Endothelial cell of umbilical vein (primary cell): Measurements from ENCODE around the gene ZNF514. TPM values are rescaled to one million over a fixed set of nuclear protein-coding genes. Genes with fewer than 3 reads are reported as not detected.

Experiments
- BruUV-seq: library from RNA; stranded (reverse); fragments of 400-500 nt; replicated peaks from 2 replicates; lab custom pipeline; 2021; lab: Mats Ljungman, UMichigan
- CTCF ChIA-PET: fragments of 300-600, 350-600 bp; sonication (Branson Sonifier 250); formaldehyde crosslinking; loops from one replicate; lab custom pipeline; 2021; ENCODE audit warnings: antibody characterized with exemption, inconsistent platforms; lab: Charles Lee
- POLR2A ChIA-PET: fragments of 300-600, 350-600 bp; sonication (Branson Sonifier 250); formaldehyde crosslinking; loops from one replicate; lab custom pipeline; 2021; ENCODE audit warnings: antibody characterized with exemption, inconsistent platforms; lab: Charles Lee
- DNase-seq: peaks from one replicate; pipeline ENCODE4 v3.0.0-alpha.2; 2011; ENCODE audit warnings: low read depth, low spot score
- FAIRE-seq: peaks from 2 replicates; lab custom pipeline; 2011; peaks lifted over from hg19 to GRCh38; lab: Jason Lieb, UNC
- H2AFZ ChIP-seq: 2 replicates; pipeline ENCODE4 v1.6.0; 2012; ENCODE audit warnings: low read depth, low read length, control low read depth, inconsistent platforms
- H3K27ac ChIP-seq: 2 replicates; pipeline ENCODE4 v1.5.1; 2011; ENCODE audit warnings: low read depth, mild to moderate bottlenecking, control low read depth, low read length, moderate library complexity; ENCODE audit not compliant: insufficient read depth
- H3K27me3 ChIP-seq, 2 experiments: 2 replicates each; pipeline versions ENCODE4 v1.6.0 to v1.6.1; 2011; ENCODE audit warnings: low read length in 2 of 2, mixed read lengths in 1 of 2; ENCODE audit not compliant: control insufficient read depth in 2 of 2, insufficient read depth in 2 of 2
- H3K36me3 ChIP-seq, 2 experiments: 2 replicates in 1 of 2; 3 replicates in 1 of 2; pipeline ENCODE4 v1.5.1; 2011; ENCODE audit warnings: low read length in 2 of 2, mild to moderate bottlenecking in 1 of 2, moderate library complexity in 1 of 2; ENCODE audit not compliant: control insufficient read depth in 2 of 2, insufficient read depth in 2 of 2; ENCODE audit errors: extremely low read depth in 1 of 2
- H3K4me1 ChIP-seq: 3 replicates; pipeline ENCODE4 v1.5.1; 2011; ENCODE audit warnings: mild to moderate bottlenecking, low read length; ENCODE audit not compliant: control insufficient read depth, insufficient read depth; ENCODE audit errors: extremely low read depth
- H3K4me2 ChIP-seq: 2 replicates; pipeline ENCODE4 v1.6.1; 2011; ENCODE audit warnings: low read length, control low read depth, mixed read lengths; ENCODE audit not compliant: insufficient read depth
- H3K4me3 ChIP-seq, 3 experiments: fragments of 200-600 bp in 1 of 3; sonication (generic), shearing (Covaris generic) in 1 of 3; replicated peaks in 1 of 3; 2 replicates each; pipeline ENCODE4 v1.5.1; 2011 to 2016; ENCODE audit warnings: control low read depth in 3 of 3, low read length in 3 of 3, mild to moderate bottlenecking in 2 of 3, inconsistent platforms in 1 of 3, low read depth in 1 of 3, moderate library complexity in 1 of 3; ENCODE audit not compliant: insufficient read depth in 1 of 3
- H3K79me2 ChIP-seq: 2 replicates; pipeline ENCODE4 v1.6.0; 2012; ENCODE audit warnings: low read length, inconsistent platforms; ENCODE audit not compliant: control insufficient read depth, insufficient read depth
- H3K9ac ChIP-seq: replicated peaks from 2 replicates; pipeline ENCODE3; 2011; ENCODE audit warnings: low read length, control low read depth; ENCODE audit not compliant: insufficient read depth; ENCODE audit errors: extremely low read depth
- H3K9me1 ChIP-seq: replicated peaks from 3 replicates; pipeline ENCODE4 v1.6.0; 2011; ENCODE audit warnings: mild to moderate bottlenecking, low read length; ENCODE audit not compliant: control insufficient read depth, insufficient read depth; ENCODE audit errors: extremely low read depth
- H3K9me3 ChIP-seq: replicated peaks from 2 replicates; pipeline ENCODE4 v1.5.1; 2012; ENCODE audit warnings: low read length, inconsistent platforms; ENCODE audit not compliant: control insufficient read depth, insufficient read depth
- H4K20me1 ChIP-seq: replicated peaks from 2 replicates; pipeline ENCODE3; 2011; ENCODE audit warnings: mild to moderate bottlenecking, low read length; ENCODE audit not compliant: control insufficient read depth, insufficient read depth; ENCODE audit errors: extremely low read depth
- CTCF ChIP-seq, 2 donors: IDR thresholded peaks; 1 replicate in 1 of 2; 2 replicates in 1 of 2; pipeline ENCODE4 v1.5.1; 2011; ENCODE audit warnings: low read length in 2 of 2, mild to moderate bottlenecking in 2 of 2, moderate library complexity in 2 of 2, control low read depth in 1 of 2, inconsistent platforms in 1 of 2, low read depth in 1 of 2; ENCODE audit not compliant: insufficient read depth in 1 of 2; ENCODE audit errors: extremely low read depth in 1 of 2
- EZH2 ChIP-seq: IDR thresholded peaks from 2 replicates; pipeline ENCODE4 v1.6.1; 2012; ENCODE audit warnings: borderline replicate concordance, low read depth, mild to moderate bottlenecking, moderate library complexity, low read length, inconsistent platforms; ENCODE audit not compliant: severe bottlenecking
- FOS ChIP-seq: IDR thresholded peaks from 2 replicates; pipeline ENCODE4 v1.6.1; 2011; ENCODE audit warnings: mild to moderate bottlenecking, low read length, moderate library complexity, borderline replicate concordance; ENCODE audit not compliant: insufficient read depth
- GATA2 ChIP-seq: IDR thresholded peaks from 2 replicates; pipeline ENCODE4 v1.7.0; 2011; ENCODE audit warnings: low read depth, mild to moderate bottlenecking, moderate library complexity, mixed read lengths, low read length; ENCODE audit not compliant: insufficient read length, insufficient read depth
- JUN ChIP-seq: IDR thresholded peaks from 2 replicates; pipeline ENCODE4 v1.6.1; 2011; ENCODE audit warnings: borderline replicate concordance, low read depth; ENCODE audit not compliant: insufficient read length, insufficient read depth
- MAX ChIP-seq: IDR thresholded peaks from 2 replicates; pipeline ENCODE4 v1.6.1; 2011; ENCODE audit not compliant: insufficient read depth, insufficient read length
- MYC ChIP-seq: IDR thresholded peaks from one replicate; pipeline ENCODE4 v1.6.1; 2011; ENCODE audit warnings: mild to moderate bottlenecking, low read depth, low read length
- POLR2A ChIP-seq: IDR thresholded peaks from 2 replicates; pipeline ENCODE4 v1.6.1; 2012; ENCODE audit warnings: low read depth, mild to moderate bottlenecking, control low read depth, low read length
- POLR2AphosphoS5 ChIP-seq: IDR thresholded peaks from 2 replicates; pipeline ENCODE4 v1.6.1; 2012; ENCODE audit warnings: low read depth, mild to moderate bottlenecking, control low read depth, low read length, moderate library complexity; ENCODE audit not compliant: insufficient read depth
- dilution Hi-C: fragments of 300-500 bp; cut with MboI; formaldehyde crosslinking; loops from one replicate; pipeline ENCODE4 v1.15.0; 2019; ENCODE audit warnings: low sequenced_read_pairs; ENCODE audit not compliant: extremely low pct_ligation_motif_present
- intact Hi-C: fragments of 100-400 bp; cut with micrococcal nuclease; formaldehyde crosslinking; loops from one replicate; pipeline ENCODE4 v1.10.0; 2022
- polyA plus RNA-seq, 4 experiments: library from polyadenylated mRNA; depleted of rRNA in 3 of 4; stranded (reverse) in 3 of 4; unstranded in 1 of 4; fragments of >200 nt; gene quantifications; 2 replicates each; pipeline versions ENCODE4 v1.2.1 to v1.2.3, GENCODE V29; 2011 to 2012; ENCODE audit warnings: missing spikeins in 1 of 4
- total RNA-seq: library from RNA; stranded (reverse); gene quantifications from 2 replicates; pipeline ENCODE4 v1.2.3, GENCODE V29; 2021

ZNF514 gene
- total and polyA plus RNA-seq, 2 donors (not counting 3 experiments of a cell fraction or from before 2014, with no cell fraction given): 3.9 to 11.6 TPM

GRCh38 chr2:95110395-95110794, 49.3 kb downstream of the ZNF514 start:
- no peak for FAIRE-seq
- POLR2A ChIA-PET: no interaction called here

More at GRCh38 chr2:95110395-95110794, 49.3 kb downstream of the ZNF514 start:
- no TSS peak for BruUV-seq
- no peak overlapping the region for H3K9ac ChIP-seq
- no peak overlapping the region for H3K27ac ChIP-seq
- TF ChIP-seq POLR2A: no peak
- no peak for TF ChIP-seq FOS
- TF ChIP-seq JUN: no peak
- no peak for TF ChIP-seq MAX
- no peak for TF ChIP-seq MYC
- TF ChIP-seq GATA2: no peak
- no peak for TF ChIP-seq EZH2
- no peak for TF ChIP-seq POLR2AphosphoS5
- no peak for TF ChIP-seq CTCF (IDR thresholded peaks at IDR 0.05; ENCODE audit: extremely low read depth in 1 of 2, insufficient read depth in 1 of 2, low read depth in 1 of 2, low read length in 2 of 2)
- no peak overlapping the region for H3K4me3 ChIP-seq
- intact Hi-C loops: no loop called here
- H3K79me2 ChIP-seq: peaks cover 8% of the 10 kb centered on the region
- no peak overlapping the region for H2AFZ ChIP-seq
- H4K20me1 ChIP-seq: no peaks in the 10 kb centered on the region
- no peaks in the 10 kb centered on the region for H3K9me1 ChIP-seq
- DNase-seq: no peak
- no peaks in the 10 kb centered on the region for H3K27me3 ChIP-seq
- H3K9me3 ChIP-seq: no peaks in the 10 kb centered on the region
- dilution Hi-C loops: no loop called here
- CTCF ChIA-PET: no interaction called here
- peaks cover 23 to 33% of the 10 kb centered on the region in 2 experiments for H3K36me3 ChIP-seq
- H3K4me1 ChIP-seq: no peaks in the 10 kb centered on the region
- H3K4me2 ChIP-seq: no peak overlapping the region
